ENCODE data around the gene HPF1.
"Not testable (repeated sequence)": the region's sequence is repeated elsewhere in the genome, so short reads cannot be mapped to it uniquely, and the experiment has no call there.

Gene HPF1

GRCh38 chr4:169757575-169758184 is at the start of gene HPF1:
Gene HPF1, minus strand, starts transcription at chr4:169757944. Its CDS starts 67 bp downstream, at chr4:169757877.
- DNase-seq (ENCODE audit: low read depth) = peak; percentile 72

GRCh38 chr4:169806770-169807169 is 49.0 kb upstream of the HPF1 start:
- not testable (repeated sequence) for DNase-seq (ENCODE audit: low read depth)

DNA sequence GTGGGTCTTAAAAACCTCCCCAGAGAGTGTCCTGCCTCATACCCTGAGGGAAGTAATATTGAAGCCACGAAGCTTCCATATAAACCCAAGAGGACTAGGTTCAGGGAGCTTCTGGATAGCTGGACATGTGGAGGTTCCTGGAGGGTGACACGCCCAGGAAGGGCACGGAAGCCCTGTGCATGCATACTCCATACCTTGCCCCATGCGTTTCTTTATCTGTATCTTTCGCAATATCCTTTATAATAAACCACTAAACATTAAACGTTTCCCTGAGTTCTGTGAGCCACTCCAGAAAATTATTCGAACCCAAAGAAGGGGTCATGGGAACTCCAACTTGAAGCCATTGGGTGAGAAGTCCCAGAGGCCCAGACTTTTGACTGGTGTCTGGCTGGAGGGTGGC is 45.7 kb upstream of the HPF1 start:
- DNase-seq (ENCODE audit: low read depth) = no peak

- DNase-seq (ENCODE audit: low read depth) = no peak
Measured at GRCh38 chr4:169802873-169803272, 45.1 kb upstream of the HPF1 start.

DNA sequence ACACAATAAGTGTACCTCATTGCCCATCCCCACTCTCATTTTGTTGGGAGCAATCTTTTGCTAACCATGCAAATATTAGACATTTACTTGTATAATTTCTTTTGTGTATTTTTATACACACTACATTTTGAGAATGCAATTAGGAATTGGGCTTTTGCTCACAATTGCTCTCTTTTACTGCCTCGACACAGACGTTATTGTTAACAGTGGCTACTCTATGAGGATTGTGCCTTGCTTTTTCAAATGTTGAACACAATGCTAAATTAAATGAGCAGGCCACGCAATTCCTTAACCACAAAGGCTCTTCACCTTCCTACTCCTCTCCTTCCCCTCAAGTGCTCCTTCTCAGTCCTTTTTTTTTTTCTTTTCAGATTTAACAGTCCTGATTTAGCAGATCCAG is 42.8 kb upstream of the HPF1 start:
- DNase-seq (ENCODE audit: low read depth) = no peak

GRCh38 chr4:169799260-169799659 is 41.5 kb upstream of the HPF1 start:
- no peak for DNase-seq (ENCODE audit: low read depth)

- DNase-seq (ENCODE audit: low read depth) = no peak
Measured at GRCh38 chr4:169795585-169795984, 37.8 kb upstream of the HPF1 start.

GRCh38 chr4:169791527-169792156 is 33.9 kb upstream of the HPF1 start:
- DNase-seq (ENCODE audit: low read depth) = peak; percentile 36

- DNase-seq (ENCODE audit: low read depth) = no peak
Measured at GRCh38 chr4:169791062-169791461, 33.3 kb upstream of the HPF1 start.

GRCh38 chr4:169774466-169775445 is 17.0 kb upstream of the HPF1 start:
- no peak for DNase-seq (ENCODE audit: low read depth)

DNA sequence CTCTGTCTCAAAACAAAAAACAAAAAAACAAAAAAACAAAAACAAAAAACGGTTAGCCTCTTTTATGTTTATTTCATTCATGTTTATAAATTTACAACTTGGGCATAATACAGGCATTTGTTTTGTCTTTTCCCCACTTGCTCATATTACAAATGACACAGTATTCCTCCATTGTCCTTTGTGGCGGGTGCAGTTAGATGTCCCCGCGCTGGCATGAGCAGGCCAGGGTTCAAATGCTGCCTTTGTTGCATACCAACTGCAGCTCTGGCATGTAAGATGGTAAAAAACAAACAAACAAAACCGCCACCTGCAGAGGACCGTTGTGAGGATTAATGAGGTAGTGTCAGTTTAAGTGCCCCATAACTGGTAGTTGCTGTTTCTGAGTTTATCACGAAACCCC is 16.1 kb upstream of the HPF1 start:
- no peak for DNase-seq (ENCODE audit: low read depth)

- not testable (repeated sequence) for DNase-seq (ENCODE audit: low read depth)
Measured at GRCh38 chr4:169771556-169772080, 13.9 kb upstream of the HPF1 start.

DNA sequence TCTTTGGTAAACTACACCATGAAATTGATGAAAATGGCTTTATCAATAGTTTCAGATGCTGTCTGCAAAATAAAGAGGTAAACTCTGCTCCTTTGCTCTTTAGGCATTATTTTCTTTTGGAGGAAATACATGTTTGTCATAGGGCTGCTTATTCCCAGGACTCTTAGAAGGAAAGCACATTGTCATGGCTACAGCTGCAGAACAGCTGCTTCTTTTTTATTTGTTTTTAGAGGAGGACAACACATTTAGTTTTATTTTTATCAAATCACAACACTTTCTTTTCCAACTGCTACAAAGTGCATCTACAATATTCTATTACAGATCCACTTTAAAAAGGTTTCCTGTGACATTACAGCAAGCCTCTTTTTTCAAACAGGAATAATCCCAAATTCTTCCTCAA is 12.7 kb upstream of the HPF1 start:
- DNase-seq (ENCODE audit: low read depth) = no peak

- DNase-seq (ENCODE audit: low read depth) = no peak
Measured at GRCh38 chr4:169768385-169768784, 10.6 kb upstream of the HPF1 start.

GRCh38 chr4:169766741-169767140 is 9.0 kb upstream of the HPF1 start:
- no peak for DNase-seq (ENCODE audit: low read depth)

- DNase-seq (ENCODE audit: low read depth) = no peak
Measured at GRCh38 chr4:169765835-169766234, 8.1 kb upstream of the HPF1 start.

DNA sequence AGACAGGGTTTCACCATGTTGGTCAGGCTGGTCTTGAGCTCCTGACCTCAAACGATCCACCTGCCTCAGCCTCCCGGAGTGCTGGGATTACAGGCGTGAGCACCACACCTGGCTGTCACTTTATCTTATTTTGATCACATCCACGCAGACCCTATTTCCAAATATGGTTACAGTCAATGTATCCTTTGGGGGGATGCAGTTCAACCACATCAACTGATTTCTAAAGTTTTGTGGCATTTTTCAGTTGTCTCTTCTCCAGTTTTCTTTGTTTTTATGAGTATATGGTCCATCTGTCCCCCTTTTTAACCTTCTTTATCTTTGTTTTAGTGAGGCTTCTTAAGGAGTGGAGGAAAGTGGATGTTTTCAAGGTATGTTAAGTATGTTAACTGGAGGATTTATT is 4.1 kb upstream of the HPF1 start:
- DNase-seq (ENCODE audit: low read depth) = no peak

- DNase-seq (ENCODE audit: low read depth) = no peak
Measured at GRCh38 chr4:169758401-169758962, 738 bp upstream of the HPF1 start.

DNA sequence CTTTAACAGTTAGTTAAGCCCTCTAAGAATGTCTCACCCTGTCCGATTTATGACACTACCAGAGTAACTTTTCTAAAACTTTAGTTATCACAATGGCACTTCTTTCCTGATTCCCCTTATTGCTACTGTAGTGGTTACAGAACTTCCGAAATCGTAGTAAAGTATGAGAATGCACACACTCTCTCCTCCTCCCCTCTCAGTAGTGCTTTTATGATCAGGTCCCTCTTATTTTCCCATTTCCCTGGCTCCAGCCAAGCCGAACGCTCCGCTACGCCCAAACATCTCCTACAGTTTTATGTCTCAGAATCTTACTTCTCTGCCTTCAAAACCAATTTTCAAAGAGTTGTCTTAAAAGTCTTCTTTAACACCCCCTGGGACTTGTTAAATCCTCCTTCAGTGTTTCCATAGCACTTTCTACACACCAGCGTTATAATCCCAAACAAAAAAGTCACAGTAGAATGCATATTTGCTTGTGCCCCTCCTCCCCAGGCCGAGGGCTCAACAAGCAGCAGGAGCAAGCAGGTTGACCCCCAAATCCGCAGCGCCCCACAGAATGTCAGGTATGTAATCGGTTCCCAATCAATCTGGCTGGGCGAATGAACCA is 671 bp downstream of the HPF1 start:
- DNase-seq (ENCODE audit: low read depth) = no peak

DNA sequence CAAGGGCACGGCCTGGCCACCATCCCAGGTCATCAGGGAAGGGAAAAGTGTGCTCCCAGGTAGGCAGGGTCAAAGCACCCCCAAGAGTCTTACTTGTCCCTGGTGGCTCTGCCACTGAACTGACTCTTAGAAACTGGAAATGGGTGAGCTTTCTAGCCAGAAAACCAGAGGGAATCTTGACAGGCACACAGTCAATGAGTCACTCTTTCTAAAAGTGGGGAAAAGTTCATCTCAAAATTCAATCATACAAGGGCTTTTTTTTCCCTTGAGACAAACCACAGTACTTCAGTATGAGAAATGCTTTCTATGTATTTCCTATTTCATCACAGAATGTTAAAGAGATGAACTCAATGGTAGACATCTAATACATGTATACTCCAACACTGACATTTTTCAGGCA is 12.5 kb downstream of the HPF1 start:
- peak; percentile 44 for DNase-seq (ENCODE audit: low read depth)

DNA sequence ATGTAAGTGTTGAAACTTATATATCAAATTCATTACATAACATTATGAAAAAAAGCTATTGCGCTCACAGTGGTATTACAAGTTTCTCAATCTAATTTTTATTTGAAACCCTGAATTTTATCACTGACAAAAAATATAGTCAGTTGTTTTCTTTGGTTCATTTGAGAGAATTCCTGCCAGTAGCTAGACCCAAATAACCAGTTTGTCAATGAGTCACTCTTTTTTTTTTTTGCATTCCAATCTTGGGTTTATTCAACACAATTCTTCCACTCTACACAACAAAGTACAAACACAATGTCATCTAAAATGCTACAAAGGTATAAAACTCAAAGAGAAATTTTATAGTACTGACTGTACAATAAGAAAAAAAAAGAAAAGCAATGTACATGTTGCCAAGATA is 13.1 kb downstream of the HPF1 start:
- DNase-seq (ENCODE audit: low read depth) = no peak

GRCh38 chr4:169741569-169741968 is 16.2 kb downstream of the HPF1 start:
- no peak for DNase-seq (ENCODE audit: low read depth)
